GM21576 (cell line): ENCODE data around the gene PTPN20.

Source experiments
- ATAC-seq: cut with Tn5 transposase; IDR thresholded peaks from one replicate; pipeline ENCODE4 v1.9.1; 2021; ENCODE audit warnings: mild to moderate bottlenecking, moderate library complexity; ENCODE audit not compliant: unreplicated experiment

PTPN20 gene

GRCh38 chr10:47046321-47047126 is 135.3 kb downstream of the PTPN20 start:
- ATAC-seq, result no peak

- no peak for ATAC-seq
These were observed 135.9 kb downstream of the PTPN20 start for GRCh38 chr10:47047127-47047504.

- no peak for ATAC-seq
These were observed 136.6 kb downstream of the PTPN20 start for GRCh38 chr10:47047577-47048525.

- ATAC-seq, result no peak
These were observed 137.3 kb downstream of the PTPN20 start for GRCh38 chr10:47048526-47048905.

- no peak for ATAC-seq
These were observed 138.0 kb downstream of the PTPN20 start for GRCh38 chr10:47049056-47049851.

GRCh38 chr10:47049906-47050305 is 138.7 kb downstream of the PTPN20 start:
- ATAC-seq, result no peak

GRCh38 chr10:47050618-47051455 is 139.6 kb downstream of the PTPN20 start:
- no peak for ATAC-seq

GRCh38 chr10:47051741-47052238 is 140.6 kb downstream of the PTPN20 start:
- no peak for ATAC-seq
